Kidney epithelial cell (primary cell): ENCODE measurements around the gene NSUN3. TPM values are rescaled to one million over a fixed set of nuclear protein-coding genes. Genes with fewer than 3 reads are reported as not detected.
"Not testable (repeated sequence)": the region's sequence is repeated elsewhere in the genome, so short reads cannot be mapped to it uniquely, and the experiment has no call there.

Source experiments
- DNase-seq: peaks from one replicate; pipeline ENCODE4 v3.0.0-alpha.2; 2010; ENCODE audit warnings: low read depth
- H3K27me3 ChIP-seq: 2 replicates; pipeline ENCODE4 v1.6.0; 2011; ENCODE audit warnings: low read length; ENCODE audit not compliant: control insufficient read depth, insufficient read depth
- H3K36me3 ChIP-seq: 2 replicates; pipeline ENCODE4 v1.5.1; 2011; ENCODE audit warnings: low read length; ENCODE audit not compliant: control insufficient read depth, insufficient read depth
- H3K4me3 ChIP-seq: 2 replicates; pipeline ENCODE4 v1.5.1; 2011; ENCODE audit warnings: low read depth, mild to moderate bottlenecking, control low read depth, low read length
- CTCF ChIP-seq: IDR thresholded peaks from 2 replicates; pipeline ENCODE4 v1.5.1; 2011; ENCODE audit warnings: mild to moderate bottlenecking, moderate library complexity, low read length, control low read depth, inconsistent platforms; ENCODE audit not compliant: insufficient read depth, poor library complexity, severe bottlenecking
- total RNA-seq: library from RNA; depleted of rRNA; stranded (reverse); fragments of >200 nt; gene quantifications from 2 replicates; pipeline ENCODE4 v1.2.3, GENCODE V29; 2015

Gene NSUN3
- total RNA-seq, 1 donor from 2014 or later: 6.8 TPM

- peaks cover 1% of the 10 kb centered on the region for H3K36me3 ChIP-seq
- DNase-seq: no peak
- no peaks in the 10 kb centered on the region for H3K27me3 ChIP-seq
- H3K4me3 ChIP-seq: no peak overlapping the region
- TF ChIP-seq CTCF: no peak
Measured at GRCh38 chr3:94093151-94093550, 30.3 kb downstream of the NSUN3 start.

- H3K36me3 ChIP-seq: peaks cover 1% of the 10 kb centered on the region
- no peak for TF ChIP-seq CTCF
Measured at GRCh38 chr3:94095111-94095510, 32.2 kb downstream of the NSUN3 start.

GRCh38 chr3:94098452-94098851 is 35.6 kb downstream of the NSUN3 start:
- DNase-seq: peak; percentile 4
- Histone ChIP-seq H3K36me3 (peaks cover 1% of the 10 kb centered on the region), H3K27me3 (no peaks in the 10 kb centered on the region), H3K4me3 (no peak overlapping the region)
- TF ChIP-seq CTCF: no peak

More at GRCh38 chr3:94095111-94095510, 32.2 kb downstream of the NSUN3 start:
- DNase-seq: no peak
- no peak overlapping the region for H3K4me3 ChIP-seq
- no peaks in the 10 kb centered on the region for H3K27me3 ChIP-seq

GRCh38 chr3:94099311-94099710 is 36.5 kb downstream of the NSUN3 start:
- no peak overlapping the region for H3K4me3 ChIP-seq
- DNase-seq: no peak
- TF ChIP-seq CTCF: no peak

GRCh38 chr3:94101860-94102259 is 39.0 kb downstream of the NSUN3 start:
- Histone ChIP-seq H3K27me3 (no peaks in the 10 kb centered on the region), H3K4me3 (no peak overlapping the region), H3K36me3 (no peaks in the 10 kb centered on the region)
- TF ChIP-seq CTCF: no peak
- no peak for DNase-seq

More at GRCh38 chr3:94099311-94099710, 36.5 kb downstream of the NSUN3 start:
- Histone ChIP-seq H3K36me3 (peaks cover 1% of the 10 kb centered on the region), H3K27me3 (no peaks in the 10 kb centered on the region)

GRCh38 chr3:94106268-94106667 is 43.4 kb downstream of the NSUN3 start:
- H3K4me3 ChIP-seq: no peak overlapping the region
- H3K27me3 ChIP-seq: no peaks in the 10 kb centered on the region
- TF ChIP-seq CTCF: no peak
- H3K36me3 ChIP-seq: no peaks in the 10 kb centered on the region
- DNase-seq: no peak

- H3K27me3 ChIP-seq, H3K4me3 ChIP-seq, DNase-seq, H3K36me3 ChIP-seq: not testable (repeated sequence)
Measured at GRCh38 chr3:94110232-94110631, 47.4 kb downstream of the NSUN3 start.
